Stimulated activated CD8-positive, alpha-beta memory T cell treated with anti-CD3 and anti-CD28 coated beads, Interleukin-7, amount 100 ng/mL, for 24 hours (primary cell): ENCODE data around the gene CNTFR.
"Not testable (repeated sequence)": the region's sequence is repeated elsewhere in the genome, so short reads cannot be mapped to it uniquely, and the experiment has no call there.

ENCODE experiments used
- DNase-seq: peaks from one replicate; pipeline ENCODE4 v3.0.0-alpha.2; 2020; ENCODE audit warnings: low read depth

Gene CNTFR, protein sequence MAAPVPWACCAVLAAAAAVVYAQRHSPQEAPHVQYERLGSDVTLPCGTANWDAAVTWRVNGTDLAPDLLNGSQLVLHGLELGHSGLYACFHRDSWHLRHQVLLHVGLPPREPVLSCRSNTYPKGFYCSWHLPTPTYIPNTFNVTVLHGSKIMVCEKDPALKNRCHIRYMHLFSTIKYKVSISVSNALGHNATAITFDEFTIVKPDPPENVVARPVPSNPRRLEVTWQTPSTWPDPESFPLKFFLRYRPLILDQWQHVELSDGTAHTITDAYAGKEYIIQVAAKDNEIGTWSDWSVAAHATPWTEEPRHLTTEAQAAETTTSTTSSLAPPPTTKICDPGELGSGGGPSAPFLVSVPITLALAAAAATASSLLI

GRCh38 chr9:34589636-34590380, at the start of gene CNTFR:
CNTFR (minus strand) TSS chr9:34589724; CDS start chr9:34568981, 20,743 bp downstream.
- no peak for DNase-seq

DNA sequence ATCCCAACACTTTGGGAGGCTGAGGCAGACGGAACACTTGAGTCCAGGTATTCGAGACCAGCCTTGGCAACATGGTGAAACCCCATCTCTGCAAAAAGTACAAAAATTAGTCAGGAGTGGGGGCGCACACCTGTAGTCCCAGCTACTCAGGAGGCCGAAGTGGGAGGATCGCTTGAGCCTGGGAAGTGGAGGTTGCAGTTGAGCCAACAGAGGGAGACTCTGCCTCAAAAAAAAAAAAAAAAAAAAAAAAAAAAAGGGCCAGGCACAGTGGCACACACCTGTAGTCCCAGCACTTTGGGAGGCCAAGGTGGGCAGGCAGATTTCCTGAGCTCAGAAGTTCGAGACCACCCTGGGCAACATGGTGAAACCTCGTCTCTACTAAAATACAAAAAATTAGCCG, 49.8 kb upstream of the CNTFR start:
- DNase-seq, result not testable (repeated sequence)

- no peak for DNase-seq
Measured at GRCh38 chr9:34638138-34638445, 48.6 kb upstream of the CNTFR start.

GRCh38 chr9:34637356-34638137, 48.0 kb upstream of the CNTFR start, which contains the start of gene SIGMAR1:
SIGMAR1 (minus strand) TSS chr9:34637787; CDS start chr9:34637697, 90 bp downstream.
- peak; percentile 83 for DNase-seq

- DNase-seq, result no peak
Measured at GRCh38 chr9:34636791-34637355, 47.3 kb upstream of the CNTFR start.

DNA sequence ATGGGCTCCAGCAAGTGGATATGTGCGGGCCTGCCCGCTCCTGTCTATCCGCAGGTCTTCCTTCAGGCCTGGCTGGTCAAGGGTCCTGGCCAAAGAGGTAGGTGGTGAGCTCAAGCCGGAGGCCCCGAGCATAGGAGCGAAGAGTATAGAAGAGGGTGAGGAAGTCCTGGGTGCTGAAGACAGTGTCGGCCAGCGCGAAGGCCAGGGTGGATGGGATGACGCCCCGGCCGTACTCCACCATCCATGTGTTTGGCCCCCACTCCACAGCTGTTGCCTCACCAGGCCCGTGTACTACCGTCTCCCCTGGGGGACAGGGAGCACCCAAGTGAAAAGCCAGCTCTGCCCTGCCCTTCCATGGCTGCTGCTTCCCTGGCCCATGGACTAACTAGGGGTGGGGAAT, 46.0 kb upstream of the CNTFR start:
- DNase-seq, result no peak

DNA sequence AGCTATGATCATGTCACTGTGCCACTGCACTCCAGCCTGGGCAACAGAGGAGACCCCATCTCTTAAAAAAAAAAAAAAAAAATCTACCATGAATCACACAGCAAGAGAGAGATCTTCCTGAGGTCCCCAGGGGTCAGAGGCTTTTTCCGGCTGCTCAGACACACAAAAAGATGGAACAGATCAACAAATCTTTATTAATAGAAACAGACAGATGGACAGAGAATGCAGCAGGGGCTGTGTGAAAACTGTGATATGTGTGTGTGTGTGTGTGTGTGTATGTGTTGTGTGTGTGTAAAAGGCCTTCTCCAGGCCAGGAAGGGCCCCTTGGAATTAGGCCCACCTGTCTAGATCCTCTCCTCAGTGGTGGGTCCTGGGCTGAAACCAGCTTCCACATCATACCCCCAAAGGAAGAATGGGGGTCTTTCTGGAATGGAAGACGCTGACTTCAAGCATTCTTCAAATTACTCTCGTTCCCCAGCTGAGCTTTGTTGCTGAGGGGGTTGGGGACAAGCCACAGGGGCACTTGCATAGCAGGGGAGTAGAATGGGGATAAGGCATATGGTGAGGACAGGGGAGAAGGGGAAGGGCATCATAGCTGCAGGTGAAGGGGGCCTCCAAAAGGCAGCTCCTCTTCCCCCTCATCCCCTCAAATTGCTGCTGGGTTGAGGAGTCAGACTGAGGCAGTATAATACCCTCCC, 45.2 kb upstream of the CNTFR start:
- no peak for DNase-seq

DNA sequence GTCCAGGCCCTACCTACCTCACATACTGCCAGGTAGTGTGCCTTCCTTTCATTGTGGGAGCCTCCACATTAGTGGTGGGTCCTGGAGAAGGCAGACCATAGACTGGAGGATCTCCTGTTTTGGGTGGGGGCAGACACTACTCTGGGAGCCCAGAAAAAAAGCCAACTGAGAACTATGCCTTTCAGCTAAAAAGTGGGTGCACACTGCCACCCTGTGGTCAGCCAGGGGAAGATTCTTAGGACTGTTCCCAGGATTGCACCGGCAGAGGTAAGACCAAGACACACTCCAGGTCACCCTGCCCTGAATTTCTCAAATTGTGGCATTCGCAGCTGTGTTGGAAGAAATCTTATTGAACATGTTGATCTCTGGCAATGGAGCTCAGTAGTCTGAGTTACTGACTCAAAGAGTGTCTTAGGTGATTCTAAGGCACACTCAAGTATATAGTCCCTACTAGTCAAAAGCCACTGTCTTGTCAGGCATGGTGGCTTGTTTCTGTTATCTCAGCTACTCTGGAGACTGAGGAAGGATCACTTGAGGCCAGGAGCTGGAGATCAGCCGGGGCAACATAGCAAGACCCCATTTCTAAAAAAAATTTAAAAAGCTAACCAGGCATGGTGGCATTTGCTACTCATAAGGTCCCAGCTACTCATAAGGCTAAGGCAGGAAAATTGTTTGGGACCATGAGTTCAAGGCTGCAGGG, 44.5 kb upstream of the CNTFR start:
- DNase-seq, result no peak

- DNase-seq, result no peak
Measured at GRCh38 chr9:34633166-34633565, 43.6 kb upstream of the CNTFR start.

DNA sequence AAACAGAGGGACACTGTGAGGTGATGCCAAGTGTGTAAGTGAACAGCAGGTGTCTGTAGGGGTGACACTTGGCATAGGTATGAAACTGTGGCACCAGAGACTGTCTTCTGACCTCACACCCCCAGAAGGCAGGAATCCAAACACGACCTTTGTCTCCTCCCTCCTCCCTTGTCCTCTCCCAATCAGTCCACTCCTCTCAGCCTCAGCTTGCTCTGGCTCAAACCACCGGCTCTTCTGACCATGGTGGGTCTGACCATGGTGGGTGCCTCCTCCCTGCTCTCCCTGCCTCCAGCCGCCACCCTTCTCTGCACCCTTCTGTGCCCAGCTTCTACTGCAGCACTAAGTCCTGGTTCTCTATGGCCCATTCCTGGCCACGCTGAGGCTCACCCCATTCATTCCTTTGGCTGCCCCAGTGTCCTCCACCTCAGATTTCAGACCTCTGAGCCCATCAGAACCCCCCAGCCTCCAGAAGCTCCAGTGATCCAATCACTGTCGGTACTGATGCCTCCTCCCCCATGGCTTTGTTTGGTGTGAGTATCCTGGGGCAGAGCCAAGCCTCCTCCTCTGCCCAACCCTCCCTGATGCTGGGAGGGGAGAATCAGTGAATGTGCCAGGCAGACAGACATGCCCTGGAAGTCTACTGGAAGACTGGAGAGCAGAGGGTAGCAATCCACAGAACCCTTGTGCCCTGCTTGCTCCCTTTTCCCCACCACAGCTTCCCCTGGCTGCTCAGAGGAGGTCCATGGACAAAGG, 41.1 kb upstream of the CNTFR start:
- DNase-seq, result no peak

DNA sequence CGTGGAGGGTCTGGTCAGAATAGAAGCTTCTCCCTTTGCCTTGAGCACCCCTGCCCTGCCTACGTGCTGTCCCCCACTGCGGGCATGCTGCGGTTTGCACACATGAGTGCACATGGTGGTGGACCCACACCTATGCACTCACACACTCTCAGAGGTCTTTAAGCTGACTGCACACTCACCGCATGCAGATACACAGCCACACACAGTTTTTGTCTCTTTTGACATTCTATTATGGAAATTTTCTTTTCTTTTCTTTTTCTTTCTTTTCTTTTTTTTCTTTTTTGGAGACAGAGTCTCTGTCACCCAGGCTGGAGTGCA, 39.9 kb upstream of the CNTFR start:
- DNase-seq, result no peak

GRCh38 chr9:34628656-34629490, 39.3 kb upstream of the CNTFR start, which contains the start of gene ARID3C:
ARID3C (minus strand) TSS chr9:34629066; CDS start chr9:34628014, 1,052 bp downstream.
- DNase-seq, result no peak

GRCh38 chr9:34627716-34628655, 38.5 kb upstream of the CNTFR start:
- no peak for DNase-seq

GRCh38 chr9:34625186-34625486, 35.6 kb upstream of the CNTFR start:
- no peak for DNase-seq

DNA sequence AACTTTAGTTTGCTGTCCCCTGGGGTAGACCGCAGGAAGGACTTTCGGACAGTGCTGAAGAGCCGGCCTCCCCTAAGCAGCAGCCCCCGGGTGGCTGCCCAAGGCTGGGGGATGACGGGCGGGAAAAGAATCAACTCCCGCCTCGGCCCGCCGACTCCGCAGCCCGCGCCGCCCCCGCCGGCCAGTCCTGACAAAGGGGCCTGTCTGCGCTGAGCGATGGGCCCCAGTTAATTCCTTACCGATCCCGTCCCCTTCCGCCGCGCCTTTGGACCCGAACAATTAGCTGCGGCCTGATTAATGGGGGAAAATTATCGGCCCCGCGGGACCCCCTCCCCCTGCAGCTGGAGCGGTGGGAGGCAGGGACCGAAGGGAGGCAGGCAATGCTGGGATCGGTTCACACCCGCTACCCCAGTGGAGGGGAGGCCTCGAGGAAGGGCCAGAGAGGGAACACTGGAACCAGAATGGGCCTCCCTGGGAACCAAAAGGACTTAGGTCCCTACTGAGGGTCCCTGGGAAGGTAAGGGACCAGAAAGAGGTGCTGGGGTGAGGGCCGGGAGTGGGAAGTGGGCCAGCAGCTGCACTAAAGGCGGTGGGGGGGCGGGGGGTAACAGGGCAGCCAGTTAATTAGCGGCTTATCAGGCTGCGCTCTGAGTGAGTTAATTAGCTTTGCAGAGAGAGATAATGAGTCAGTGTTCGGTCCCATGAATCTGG, 35.1 kb upstream of the CNTFR start:
- DNase-seq, result no peak

DNA sequence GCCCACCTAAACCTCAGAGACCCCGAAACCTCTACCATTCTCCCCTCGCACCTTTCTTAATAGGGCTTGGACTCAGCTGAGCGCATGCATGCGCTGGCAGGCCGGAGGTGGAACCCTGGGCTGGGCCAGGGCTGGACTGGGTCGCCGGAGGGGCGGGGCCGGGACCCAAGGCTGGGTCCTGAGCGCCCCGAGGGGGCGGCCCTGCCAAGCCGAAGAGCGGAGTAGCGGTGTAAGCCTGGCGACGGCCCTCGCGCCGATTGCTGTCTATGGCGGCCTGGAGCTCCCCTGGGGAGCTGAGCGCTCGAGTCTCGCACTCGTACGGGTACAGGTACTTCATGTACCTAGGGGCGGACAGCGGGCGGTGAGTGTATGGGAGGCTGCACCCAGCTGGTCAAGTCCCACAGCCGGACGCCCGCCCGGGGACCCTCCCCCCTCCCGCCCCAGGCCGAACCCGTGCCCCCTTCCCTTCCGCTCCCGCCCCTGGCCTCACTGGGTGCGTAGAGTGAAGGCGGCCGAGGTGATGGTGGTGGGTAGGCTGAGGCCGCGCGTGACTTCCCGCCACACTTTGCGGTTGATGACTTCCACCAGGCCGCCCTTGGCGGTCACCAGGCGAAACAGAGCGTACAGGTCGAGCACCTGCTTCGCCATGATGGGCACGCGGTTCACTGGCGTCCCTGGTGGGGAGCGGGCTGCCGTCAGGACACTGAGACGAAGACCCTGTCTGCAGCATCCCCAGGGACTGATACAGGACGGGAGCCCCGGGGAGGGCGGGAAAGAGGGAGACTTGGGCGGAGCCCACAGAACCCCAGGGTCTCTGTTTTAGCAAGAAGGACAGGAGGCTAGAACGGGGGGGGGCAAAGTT, 34.1 kb upstream of the CNTFR start:
- DNase-seq, result no peak
